DMS79 treated with DMSO at 0.1 percent for 48 hours (cell line): ENCODE measurements around the gene CDH11.
A peak's percentile ranks its signal among the peaks of the same experiment; 100 is the strongest.

Experiments
- DNase-seq: peaks from one replicate; lab custom pipeline; 2025; lab: John Stamatoyannopoulos, UW

The CDH11 gene

DNA sequence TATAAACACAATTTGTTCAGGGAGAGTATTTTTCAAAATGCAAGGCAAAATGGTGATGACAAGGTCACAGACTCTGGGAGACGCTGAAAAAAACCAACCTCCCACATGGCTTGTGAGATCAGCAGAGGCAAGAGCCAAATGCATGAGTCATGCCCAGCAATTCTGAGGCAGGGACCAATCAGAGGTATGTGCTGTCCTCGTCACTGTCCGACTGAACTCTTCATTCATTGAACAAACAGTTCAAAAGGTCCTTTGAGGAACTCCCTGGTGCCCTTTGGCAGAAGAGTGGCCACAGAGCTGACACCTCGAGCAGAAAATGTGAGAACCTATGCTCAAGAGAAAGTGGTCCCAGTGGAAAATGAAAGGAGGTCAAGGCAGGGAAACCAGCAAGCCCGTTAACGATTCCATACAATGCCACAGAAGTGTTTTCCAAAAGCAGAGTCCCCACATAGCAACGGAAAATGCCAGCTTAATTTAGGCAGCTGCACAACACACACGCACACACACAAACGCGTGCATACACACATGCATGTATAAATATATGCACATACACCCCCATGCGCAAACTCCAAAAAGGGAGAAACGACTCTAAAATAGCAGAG is 50.9 kb downstream of the CDH11 start:
- no peak for DNase-seq

DNA sequence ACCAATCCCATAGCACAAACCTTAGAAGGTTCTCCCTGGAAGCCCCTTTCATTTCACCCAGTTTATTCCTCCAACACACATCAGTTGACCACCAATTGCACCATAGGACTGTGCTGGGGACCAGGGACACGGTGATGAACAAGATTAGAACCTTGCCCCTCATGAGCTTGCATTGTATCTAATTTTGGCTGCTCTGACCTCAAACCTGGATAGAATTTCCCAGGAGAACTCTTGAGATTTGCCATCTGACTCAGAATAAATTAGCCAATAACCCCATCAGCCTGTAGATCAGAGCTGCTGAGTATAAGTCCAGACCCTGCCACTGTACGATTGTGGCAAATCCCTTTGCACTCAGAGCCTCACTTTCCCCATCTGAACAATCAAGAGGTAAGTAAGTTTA is 52.1 kb downstream of the CDH11 start:
- no peak for DNase-seq

DNA sequence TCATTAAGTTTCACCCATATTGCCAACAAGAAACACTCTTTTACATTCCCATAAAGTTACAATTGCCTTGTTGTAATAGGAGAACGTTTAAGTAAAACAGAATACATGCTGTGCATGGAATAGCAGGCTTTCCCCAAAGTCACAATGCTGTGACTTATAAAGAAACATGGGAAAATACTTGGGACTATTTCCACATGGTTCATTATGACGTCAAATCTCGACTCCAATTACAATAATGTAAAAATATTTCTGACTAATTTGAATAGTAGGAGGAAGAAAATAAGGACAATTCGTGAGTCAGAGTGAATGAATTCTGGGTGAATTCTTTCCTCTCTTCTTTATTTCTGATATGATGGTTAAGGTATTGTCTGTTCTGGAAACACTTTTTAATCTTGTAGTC is 52.8 kb downstream of the CDH11 start:
- DNase-seq: no peak

DNA sequence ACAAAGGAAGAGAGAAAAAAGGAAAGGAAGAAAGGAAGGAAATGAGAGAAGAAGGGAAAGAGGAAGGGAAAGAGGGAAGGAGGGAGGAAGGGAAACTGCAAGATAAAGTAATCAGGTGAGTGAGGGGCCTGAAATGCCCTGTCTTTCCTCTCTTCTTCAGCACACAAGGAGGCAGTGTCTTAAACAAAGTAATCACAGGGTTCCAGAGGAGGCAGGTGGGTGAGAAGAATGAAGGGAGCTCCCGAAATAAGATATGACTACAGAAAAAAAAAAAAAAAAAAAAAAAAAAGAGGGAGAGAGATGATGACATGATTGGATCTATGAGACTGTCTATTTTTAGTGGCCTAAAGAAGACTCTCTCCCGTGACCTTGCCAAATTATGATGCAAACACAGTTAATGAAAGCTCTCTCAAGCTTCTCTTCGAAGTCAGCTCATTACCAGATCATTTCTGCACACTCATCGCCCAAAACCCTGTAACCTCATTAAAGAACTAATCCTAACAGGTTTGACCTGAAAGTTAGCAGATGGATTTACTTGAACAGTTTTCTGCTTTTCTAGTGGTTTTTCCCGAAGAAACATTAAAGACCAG is 53.6 kb downstream of the CDH11 start:
- no peak for DNase-seq

DNA sequence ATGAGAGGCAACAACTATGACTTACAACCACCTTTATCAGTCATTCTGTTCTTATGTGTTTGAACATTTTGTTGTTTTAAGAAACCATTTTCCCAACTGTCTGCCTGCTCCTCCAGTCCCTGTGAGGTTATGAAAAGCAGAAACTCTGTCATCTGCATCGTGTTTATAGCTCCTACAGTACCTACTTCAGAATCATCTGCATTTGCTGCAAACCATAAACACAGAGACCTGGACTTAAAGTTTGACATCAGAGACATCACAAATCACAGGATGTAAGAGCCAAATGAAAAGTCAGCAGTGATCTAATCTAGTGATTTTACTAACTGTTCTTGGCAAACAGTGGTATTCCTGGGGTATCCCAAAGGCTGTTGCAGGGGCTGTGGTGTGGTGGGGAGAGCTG is 55.2 kb downstream of the CDH11 start:
- no peak for DNase-seq

DNA sequence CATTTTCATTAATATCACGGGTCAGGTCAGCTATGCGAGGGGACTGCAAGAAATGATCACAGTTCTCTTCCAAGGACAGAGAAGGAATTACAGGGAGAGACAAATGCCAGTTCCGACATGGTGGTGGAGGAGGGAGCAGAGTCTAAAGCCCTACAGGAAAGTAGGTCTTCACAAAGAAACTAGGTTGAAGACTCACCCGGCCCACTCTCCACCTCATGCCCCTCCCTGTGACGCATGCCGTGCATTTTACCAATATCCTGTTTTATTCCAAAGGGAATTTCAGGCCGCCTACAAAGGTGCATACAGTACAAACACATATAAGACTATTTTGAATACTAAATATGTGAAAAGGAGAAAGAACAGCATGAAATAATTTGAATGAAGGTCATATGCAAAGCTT is 56.8 kb downstream of the CDH11 start:
- DNase-seq: no peak

DNA sequence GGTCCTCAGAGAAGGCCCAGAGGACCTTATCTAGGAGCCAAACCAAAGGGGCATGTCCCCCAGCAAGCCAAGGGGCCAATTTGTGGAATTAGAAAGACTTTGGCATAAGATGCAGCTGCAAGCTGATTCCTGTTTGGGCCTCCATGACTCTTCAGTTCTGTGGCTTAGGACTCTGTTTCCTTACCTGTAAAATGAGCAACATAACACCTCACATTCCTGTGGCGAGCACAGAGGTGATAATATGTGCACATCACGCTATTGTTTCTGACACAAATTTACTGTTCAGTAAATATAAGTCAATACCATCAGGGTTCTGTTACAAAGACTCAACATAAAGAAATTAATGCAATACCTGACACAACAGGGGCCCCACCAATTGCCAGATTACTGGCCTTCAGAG is 57.7 kb downstream of the CDH11 start:
- no peak for DNase-seq

DNA sequence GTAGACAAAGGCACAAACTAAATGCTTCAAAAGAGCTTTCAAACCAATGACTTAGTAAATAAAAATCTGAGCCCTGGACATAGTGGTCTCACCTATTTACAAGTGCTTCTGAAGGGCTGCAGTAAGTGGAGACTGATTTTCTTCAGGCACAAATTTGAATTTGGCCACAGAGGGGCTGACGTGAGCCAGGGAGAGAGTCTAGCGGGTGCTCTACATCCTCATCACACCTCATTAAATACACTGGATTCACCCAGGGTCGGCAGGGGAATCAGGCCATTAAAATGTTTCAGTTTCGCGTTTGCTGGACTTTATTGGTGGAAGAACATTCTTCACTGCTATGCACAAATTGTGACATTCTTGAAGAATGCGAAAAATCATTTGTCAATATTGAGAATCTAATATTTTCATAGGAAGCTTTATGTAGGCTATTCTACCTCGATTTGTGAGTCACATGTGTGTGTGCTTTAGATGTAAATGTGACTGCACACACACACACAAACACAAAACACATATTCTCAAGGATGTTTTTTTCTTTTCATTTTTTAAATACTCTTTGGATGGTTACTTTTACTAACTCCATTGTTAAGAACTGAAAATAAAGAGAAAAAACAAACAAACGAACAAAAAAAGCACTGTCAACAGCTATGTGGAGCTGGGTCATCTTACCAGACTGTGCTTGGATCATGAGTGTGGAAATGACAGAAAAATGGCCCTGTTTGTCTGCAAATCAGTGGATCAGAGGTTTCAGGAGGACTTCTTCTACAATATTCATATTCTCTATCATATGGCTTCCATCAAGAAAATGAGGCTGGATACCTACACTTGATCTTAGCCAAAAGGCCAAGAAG is 58.9 kb downstream of the CDH11 start:
- DNase-seq: no peak

DNA sequence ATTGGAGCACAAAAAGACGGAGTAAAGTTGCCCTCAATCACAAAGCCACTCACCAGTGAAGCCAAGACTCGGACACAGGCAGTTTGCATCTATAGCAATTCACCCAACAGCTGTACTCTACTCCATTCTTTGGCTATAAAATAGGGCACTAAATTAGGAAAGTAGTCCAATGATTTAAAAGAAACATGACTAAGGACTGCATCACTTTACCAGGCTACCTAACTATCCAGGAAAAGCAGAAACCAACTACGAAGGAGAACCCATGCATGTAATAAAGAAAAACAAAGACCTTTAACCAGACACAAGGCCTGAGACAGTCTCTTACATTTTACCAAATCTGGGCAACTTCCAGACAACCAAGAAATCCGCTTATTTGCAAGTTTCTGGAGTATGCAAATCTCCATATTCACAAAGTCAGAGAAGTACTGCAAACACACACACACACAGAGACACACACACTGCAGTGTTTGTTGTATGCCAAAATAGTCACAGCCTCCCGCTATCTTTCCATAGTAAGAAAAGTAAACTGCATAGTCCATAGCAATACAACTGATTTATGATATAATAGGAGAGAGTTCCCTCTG is 59.8 kb downstream of the CDH11 start:
- DNase-seq: no peak

DNA sequence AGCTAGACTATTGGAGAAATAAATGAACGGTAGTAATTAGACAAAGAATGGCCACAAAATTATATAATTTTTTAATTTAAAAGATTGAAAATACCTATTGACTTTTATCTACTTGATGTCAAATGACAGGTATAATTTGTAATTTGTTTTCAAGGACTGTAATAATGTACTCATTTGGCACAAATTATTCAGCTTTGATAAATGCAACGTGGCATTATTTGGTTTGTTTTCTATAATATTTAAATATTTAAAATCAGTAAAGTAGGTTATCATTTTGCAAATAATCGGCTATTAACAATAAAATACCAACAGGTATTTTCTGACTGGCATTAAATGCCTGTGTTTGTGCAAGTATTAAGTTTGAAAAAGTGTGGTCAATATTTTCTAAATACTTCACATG is 60.6 kb downstream of the CDH11 start:
- no peak for DNase-seq

DNA sequence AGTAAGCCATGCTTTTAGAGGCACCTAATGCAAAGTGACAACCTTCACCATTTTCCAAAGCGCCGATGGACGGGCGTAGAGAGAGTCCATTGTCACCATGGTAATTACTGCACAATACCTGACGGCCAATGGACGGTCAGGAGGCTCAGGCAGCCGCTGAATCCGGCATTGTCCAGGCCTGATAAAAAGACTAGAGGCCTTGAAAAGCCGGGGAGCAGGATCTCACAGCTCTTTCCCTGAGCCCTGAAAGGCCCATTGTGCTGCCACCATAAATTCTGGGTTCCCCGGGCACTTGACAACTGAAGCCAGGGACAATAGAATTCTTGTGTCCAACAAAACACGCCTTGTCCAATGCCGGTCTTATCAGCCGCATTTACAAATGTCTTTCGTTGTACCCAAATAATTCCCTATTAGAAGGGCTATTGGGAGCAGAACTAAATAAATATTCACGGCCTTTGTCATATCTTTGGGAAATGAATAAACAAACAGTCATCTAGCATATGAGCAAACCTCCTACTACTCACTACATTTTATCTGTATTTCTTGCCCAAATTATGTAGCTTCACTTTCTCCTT is 62.4 kb downstream of the CDH11 start:
- no peak for DNase-seq

DNA sequence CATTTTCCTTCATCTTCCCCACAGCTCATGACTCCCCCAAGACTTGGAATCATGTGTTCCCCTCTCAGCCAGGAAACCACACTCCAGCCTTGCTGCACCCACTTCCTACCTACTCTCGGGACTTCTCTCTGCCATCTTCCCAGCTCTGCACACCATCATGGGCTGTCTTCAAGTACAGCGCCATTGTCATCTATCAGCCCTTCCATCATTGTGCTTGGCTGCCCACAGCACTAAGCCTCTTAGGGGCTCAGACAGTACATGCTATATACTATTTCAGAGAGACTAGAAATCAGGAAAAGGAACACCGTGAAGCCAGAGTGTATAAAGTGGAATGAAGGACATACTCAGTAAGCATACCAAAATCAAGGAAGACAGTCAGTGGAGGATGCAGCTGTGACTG is 64.7 kb downstream of the CDH11 start:
- DNase-seq: no peak

DNA sequence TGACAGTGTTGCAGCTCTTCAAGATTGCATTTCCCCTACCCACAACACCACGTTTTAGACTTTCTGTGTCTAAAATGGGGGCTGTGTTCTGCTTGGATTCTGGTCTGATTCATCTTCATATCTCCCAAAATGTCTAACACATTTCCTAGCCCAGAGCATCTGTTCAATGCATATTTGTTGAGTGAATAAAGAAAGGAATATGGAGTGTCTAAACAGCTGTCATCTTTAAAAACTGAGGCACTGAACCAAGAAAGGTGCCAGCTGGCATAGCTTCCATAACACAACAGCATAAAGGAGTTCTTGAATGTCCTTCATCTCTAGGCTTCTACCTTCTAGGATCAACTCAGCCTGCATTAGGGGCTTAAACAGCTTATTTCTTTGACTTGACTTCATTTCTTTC is 67.4 kb downstream of the CDH11 start:
- DNase-seq: no peak

DNA sequence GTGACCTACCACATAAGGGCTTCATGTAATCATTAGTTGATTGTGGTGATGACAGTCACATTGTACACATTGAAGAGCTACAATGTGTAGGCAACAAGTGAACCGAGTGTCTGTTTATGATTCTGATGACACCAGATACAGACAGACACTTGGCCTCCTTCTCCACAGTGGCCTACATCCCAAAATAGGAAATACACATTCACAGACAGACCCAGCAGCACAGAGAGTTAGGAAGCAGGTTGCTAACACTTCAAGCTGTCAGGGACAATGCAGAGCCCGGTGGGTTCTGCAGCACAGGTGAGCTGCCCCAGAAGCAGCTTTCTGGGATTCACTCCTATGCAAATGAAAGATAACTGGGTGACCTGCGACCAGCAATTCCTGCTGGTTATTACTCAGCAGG is 72.2 kb downstream of the CDH11 start:
- no peak for DNase-seq

DNA sequence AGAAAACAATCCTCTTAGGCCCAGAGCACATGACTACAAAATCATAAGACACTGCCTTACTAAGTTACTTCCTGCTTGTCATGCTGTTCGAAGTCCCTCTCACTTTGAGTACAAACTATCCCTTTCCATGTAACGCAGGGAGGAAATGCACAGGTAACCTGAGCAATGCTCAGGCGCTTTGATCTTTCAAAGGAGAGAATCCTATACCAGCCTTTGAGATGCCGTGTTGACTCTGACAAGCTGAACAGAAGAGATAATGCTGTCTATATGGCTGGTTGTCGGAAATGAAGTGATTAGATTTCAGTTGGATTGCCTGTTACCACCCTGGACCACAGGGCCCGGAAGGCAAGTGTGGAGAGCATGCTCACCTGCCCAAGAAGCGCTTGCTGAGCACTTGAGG is 75.9 kb downstream of the CDH11 start:
- no peak for DNase-seq

DNA sequence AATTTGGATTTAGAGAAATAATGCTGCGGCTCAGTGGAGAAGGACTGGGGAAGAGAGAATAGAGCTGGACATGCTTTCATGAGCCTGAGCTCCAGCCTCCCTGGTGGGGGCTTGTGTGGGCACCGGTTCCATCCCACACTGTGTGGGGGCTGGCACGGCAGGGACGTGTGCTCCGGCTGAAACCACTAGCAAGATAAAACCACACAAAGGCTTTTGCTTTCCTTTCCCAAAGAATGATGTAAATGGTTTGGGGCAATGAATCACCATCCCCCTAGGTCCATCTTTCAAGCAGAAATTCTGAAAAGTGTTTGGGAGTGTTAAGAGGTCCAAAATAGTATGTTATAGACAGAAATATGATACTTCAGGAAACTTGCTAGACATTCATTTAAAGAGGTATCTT is 77.0 kb downstream of the CDH11 start:
- DNase-seq: no peak

DNA sequence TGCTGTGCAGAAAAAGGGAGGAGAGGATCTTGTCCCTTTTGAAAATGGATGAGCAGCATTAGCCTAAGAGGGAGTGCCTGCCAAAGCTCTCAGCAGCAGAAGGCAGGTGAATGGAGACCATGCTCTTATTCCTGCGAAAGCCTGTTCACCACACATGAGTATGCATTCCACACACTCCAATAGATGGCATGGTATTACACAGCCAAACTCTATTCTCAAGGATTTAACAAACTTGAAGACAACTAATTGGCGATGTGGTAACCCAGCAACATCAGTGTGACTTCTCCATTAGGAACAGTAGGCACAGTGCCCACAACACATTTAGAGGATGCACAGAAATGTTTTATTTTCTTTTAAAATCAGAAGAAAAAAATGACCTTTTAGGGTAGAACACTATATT is 77.8 kb downstream of the CDH11 start:
- no peak for DNase-seq

DNA sequence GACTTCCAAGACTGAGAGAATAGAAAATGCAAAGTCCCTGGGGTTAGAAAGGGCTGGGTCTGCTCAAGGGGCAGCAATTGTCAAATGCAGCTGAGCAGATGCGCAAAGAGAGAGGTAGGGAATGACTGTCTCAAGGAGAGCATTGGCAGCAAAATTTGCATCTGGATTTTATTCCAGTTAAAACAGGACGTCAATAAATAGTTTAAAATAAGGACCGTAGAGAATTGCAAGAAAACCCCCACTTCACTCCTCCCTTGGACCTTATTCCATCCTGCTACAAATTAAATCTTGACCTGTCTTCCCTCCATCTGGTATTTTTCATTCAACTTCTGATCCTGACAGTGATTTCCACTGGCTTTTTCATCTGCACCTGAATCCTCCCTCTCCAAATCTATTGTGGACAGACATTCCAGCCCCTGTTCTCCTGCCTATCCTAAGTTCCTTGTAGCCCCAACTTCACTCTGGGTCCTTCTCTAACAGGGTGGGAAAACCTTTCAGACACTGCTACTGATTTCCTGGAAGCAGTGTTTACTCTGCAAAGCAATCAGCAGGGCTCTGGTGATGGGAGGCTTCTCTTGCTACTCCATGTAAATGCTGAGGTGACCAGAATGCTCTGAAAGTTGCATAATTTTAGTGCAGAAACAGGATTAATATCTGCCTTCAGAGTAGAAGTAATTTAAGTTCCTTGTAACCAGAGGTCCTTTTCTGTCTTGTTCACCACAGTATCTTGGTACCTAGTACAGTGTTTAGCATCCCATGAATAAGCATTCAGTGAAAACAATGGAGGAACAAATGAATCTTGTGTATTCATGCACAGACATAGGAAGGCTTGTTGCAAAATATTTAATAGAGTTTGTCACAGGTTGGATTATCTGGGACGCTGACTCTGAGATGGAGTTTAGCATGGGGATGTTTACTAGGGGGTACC is 79.2 kb downstream of the CDH11 start:
- no peak for DNase-seq

DNA sequence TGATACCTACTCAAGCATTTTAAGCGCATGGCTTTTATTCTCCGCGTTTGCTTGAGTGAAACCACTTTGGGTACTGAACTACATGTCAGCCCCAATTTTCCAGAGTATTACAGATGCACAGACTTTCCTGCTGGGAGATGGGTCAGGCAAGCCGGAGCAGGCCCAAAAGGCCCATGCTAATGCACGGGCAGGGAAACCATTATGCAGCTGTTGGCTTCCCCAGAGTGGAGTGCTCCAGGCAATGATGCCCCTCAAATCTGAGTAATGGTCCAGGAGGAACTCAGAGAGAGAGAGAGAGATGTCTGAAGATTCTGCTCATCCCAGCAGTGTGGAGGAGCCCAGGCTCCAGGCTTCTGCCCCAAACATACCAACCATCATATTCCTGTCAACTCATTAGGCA is 80.2 kb downstream of the CDH11 start:
- DNase-seq: no peak

DNA sequence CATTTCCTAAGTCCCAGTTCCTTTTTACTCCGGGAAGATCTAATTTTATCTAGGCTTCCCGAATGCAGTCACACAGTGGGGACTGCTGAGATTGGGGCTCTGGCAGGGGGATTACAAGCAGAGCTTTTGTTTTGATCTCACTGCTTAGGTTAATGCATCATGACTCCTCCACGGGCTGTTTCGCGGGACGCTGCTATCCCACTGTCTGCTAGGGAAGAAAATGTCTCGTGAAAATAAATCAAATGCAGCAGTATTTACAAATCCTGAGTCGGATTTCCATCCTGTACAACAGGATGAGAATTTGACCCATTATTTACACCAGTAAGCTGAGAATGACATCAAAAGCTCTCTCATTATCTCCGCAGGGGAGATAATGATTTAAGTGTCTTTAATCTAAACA is 83.8 kb downstream of the CDH11 start:
- no peak for DNase-seq

DNA sequence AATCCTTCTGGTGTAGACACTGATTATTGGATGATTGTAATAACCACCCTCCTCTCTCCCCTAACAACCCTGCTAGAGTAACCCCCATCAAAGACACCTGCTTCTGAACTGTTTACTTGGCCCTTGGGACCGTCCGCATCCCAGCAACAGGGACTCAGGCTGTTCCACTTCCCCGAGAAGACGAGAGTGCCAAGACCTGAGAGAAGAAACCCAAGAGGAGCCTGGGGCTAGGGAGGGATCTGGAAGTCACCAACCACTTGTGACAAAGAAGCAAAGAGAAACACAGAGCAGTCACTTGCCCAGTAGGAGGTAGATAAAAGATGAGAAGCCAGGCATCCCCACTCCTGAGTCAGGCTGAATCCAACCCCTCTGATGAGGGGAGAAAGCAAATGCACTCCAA is 84.3 kb downstream of the CDH11 start:
- peak; percentile 73 for DNase-seq

DNA sequence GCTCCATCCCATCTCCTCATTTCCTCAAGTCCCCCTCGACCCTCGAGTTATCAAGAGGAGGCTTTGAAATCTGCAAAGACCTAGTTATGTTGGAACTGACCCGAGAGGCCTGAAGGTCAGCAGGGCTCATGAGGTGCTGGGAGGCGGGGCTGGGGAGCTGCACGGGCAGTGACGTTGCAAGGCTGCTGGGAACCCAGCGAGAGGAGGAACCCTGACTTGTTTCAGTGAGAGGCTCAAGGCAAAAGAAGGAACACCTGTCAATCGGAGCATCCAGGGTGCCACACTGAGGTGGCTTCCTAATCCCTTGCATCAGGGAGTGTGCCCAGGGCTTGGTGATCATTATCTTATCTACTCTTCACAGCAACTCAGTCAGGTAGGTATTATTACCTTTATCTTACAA is 86.9 kb downstream of the CDH11 start:
- DNase-seq: no peak
